Measurements from ENCODE around the gene BEGAIN. TPM values are rescaled to one million over a fixed set of nuclear protein-coding genes. Genes with fewer than 3 reads are reported as not detected.

Gene BEGAIN
- total and polyA plus RNA-seq, 2 donors (not counting 1 experiment from before 2014, with no cell fraction given) = under 0.01 to 0.17 TPM

DNA sequence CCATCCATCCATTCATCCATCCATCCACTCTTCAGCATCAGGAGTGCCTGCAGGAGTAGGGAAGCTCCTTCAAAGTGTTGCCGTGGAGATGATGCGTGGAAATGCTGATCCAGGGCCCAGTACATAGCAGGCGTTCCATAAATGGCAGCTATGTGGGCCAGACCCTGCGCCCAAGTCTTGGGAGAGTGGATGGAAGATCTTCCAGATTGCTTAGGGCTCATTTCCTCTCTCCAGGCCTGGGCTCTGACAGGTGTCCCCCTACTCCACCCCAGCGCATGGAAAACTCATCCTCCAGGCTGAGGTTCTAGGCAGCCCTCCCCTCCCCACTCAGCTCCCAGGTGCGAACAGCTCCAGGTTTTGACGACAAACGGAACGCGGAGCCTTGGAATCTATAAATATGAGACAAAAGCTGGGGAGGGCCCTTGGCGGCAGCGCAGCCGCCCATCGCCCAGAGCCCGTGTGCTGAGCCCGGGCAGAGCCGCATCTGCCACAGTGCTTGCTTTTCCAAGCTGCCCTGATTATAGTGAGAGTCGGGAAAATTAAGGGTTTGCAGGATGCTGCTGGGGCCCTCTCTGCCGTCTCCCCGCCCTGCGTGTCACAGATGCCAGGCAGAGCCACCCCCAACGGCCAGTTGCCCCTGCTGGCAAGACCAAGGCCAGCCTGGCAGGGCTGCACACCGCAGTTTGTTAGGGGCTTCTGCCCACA lies 1.6 kb downstream of the BEGAIN start:
- H3K27me3 ChIP-seq (ENCODE audit: control insufficient read depth, insufficient read depth, low read length) = peaks cover 13% of the 10 kb centered on the region
- no peak overlapping the region for H3K4me3 ChIP-seq (replicated peaks in 1 of 4; ENCODE audit: control extremely low read depth in 1 of 4, insufficient read depth in 1 of 4, low read depth in 3 of 4, low read length in 4 of 4)
- H3K4me1 ChIP-seq (ENCODE audit: control insufficient read depth, extremely low read depth, insufficient read depth, low read length) = no peaks in the 10 kb centered on the region
- H4K20me1 ChIP-seq (ENCODE audit: control insufficient read depth, extremely low read depth, insufficient read depth, low read length) = no peaks in the 10 kb centered on the region
- no peak overlapping the region for H2AFZ ChIP-seq (ENCODE audit: low read length)
- H3K36me3 ChIP-seq (ENCODE audit: control insufficient read depth, insufficient read depth, low read length) = no peaks in the 10 kb centered on the region
- H3K9me3 ChIP-seq (ENCODE audit: control insufficient read depth, insufficient read depth, low read depth, low read length) = no peaks in the 10 kb centered on the region
- H3K9ac ChIP-seq (ENCODE audit: insufficient read depth, low read length) = no peak overlapping the region
- no peak overlapping the region for H3K27ac ChIP-seq (ENCODE audit: insufficient read depth, low read length)
- TF ChIP-seq, protein P1, sequence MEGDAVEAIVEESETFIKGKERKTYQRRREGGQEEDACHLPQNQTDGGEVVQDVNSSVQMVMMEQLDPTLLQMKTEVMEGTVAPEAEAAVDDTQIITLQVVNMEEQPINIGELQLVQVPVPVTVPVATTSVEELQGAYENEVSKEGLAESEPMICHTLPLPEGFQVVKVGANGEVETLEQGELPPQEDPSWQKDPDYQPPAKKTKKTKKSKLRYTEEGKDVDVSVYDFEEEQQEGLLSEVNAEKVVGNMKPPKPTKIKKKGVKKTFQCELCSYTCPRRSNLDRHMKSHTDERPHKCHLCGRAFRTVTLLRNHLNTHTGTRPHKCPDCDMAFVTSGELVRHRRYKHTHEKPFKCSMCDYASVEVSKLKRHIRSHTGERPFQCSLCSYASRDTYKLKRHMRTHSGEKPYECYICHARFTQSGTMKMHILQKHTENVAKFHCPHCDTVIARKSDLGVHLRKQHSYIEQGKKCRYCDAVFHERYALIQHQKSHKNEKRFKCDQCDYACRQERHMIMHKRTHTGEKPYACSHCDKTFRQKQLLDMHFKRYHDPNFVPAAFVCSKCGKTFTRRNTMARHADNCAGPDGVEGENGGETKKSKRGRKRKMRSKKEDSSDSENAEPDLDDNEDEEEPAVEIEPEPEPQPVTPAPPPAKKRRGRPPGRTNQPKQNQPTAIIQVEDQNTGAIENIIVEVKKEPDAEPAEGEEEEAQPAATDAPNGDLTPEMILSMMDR (conservative IDR thresholded peaks at IDR 0.05 in 1 of 2, IDR thresholded peaks at IDR 0.05 in 1 of 2; ENCODE audit: low read depth in 1 of 2, low read length in 2 of 2) = no peak
- no peak for TF ChIP-seq EZH2 (IDR thresholded peaks at IDR 0.05; ENCODE audit: low read length, missing control alignments)
- H3K4me2 ChIP-seq (ENCODE audit: extremely low read depth, insufficient read depth, low read length) = no peak overlapping the region
- H3K79me2 ChIP-seq (ENCODE audit: control insufficient read depth, insufficient read depth, low read length) = no peaks in the 10 kb centered on the region
- DNase-seq (ENCODE audit: low read depth in 2 of 2) = no peak

DNA sequence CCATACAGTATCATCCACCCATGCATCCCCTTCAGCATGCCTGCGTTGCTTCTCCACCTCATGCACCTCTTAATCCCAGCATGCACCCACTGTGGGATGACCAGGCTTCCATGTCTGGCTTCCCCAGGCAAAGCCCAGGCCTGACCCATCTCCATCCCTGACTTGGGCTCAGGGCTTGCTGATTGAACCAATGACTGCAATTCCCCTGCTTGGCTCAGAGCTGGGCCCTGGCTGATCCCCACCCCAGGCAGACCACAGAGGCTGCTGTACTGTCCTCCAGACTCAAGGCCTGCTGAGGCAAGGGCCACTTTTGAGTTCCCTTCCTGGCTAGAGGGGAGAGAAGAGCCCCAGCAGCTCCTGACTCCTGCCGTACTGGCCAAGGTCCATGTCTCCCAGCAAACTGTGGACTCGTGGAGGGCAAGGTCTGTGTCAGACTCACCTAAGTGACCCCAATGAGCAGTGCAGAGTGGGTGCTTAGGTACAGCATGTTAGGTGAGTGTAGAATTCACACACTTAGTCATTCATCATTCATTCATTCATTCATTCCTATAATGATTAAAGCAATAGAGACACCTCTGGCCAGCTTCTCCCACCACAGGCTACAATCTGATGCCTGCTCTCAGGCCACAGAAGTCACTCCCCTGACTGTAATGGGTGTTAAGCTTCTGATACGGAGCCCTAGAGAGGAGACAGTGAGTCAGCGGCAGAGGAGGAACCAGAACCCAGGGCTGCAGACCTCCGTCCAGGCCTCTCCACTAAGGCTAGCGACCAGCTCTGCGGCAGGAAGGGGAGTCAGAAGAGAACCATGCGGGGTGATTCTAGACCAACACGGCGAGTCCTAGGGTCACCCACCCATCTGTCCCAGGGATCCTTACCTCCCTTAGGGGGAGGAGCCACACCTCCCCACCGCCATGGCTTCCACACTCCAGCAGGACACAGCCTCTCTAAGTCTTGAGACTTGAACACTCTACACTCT lies 2.9 kb downstream of the BEGAIN start:
- no peak overlapping the region for H3K4me3 ChIP-seq (replicated peaks in 1 of 4; ENCODE audit: control extremely low read depth in 1 of 4, insufficient read depth in 1 of 4, low read depth in 3 of 4, low read length in 4 of 4)
- no peaks in the 10 kb centered on the region for H3K4me1 ChIP-seq (ENCODE audit: control insufficient read depth, extremely low read depth, insufficient read depth, low read length)
- TF ChIP-seq EZH2 (IDR thresholded peaks at IDR 0.05; ENCODE audit: low read length, missing control alignments) = no peak
- TF ChIP-seq, protein P1 (conservative IDR thresholded peaks at IDR 0.05 in 1 of 2, IDR thresholded peaks at IDR 0.05 in 1 of 2; ENCODE audit: low read depth in 1 of 2, low read length in 2 of 2) = no peak
- no peak for DNase-seq (ENCODE audit: low read depth in 2 of 2)
- no peak overlapping the region for H2AFZ ChIP-seq (ENCODE audit: low read length)
- H3K9ac ChIP-seq (ENCODE audit: insufficient read depth, low read length) = no peak overlapping the region
- H4K20me1 ChIP-seq (ENCODE audit: control insufficient read depth, extremely low read depth, insufficient read depth, low read length) = no peaks in the 10 kb centered on the region
- no peaks in the 10 kb centered on the region for H3K36me3 ChIP-seq (ENCODE audit: control insufficient read depth, insufficient read depth, low read length)
- H3K4me2 ChIP-seq (ENCODE audit: extremely low read depth, insufficient read depth, low read length) = no peak overlapping the region
- no peak overlapping the region for H3K27ac ChIP-seq (ENCODE audit: insufficient read depth, low read length)
- peaks cover 13% of the 10 kb centered on the region for H3K27me3 ChIP-seq (ENCODE audit: control insufficient read depth, insufficient read depth, low read length)
- H3K79me2 ChIP-seq (ENCODE audit: control insufficient read depth, insufficient read depth, low read length) = no peaks in the 10 kb centered on the region
- no peaks in the 10 kb centered on the region for H3K9me3 ChIP-seq (ENCODE audit: control insufficient read depth, insufficient read depth, low read depth, low read length)

DNA sequence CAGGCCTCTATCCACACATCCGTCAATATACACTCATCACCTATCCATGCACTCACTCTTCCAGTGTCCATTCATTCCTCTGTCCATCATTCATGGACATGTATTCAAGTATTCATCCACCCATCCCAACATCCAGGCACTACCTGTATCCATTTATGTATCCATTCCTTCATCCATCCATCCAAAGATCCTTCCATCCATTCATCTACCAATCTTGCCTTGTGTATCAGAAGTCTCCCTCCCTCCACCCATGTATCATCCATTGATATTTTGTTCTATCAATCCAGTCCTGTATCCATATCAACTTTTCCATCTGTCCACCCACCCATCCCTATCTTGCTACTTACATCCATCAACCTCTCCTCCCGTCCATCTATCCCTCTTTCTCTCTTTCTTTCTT lies 4.0 kb downstream of the BEGAIN start:
- H4K20me1 ChIP-seq (ENCODE audit: control insufficient read depth, extremely low read depth, insufficient read depth, low read length) = no peaks in the 10 kb centered on the region
- no peak overlapping the region for H2AFZ ChIP-seq (ENCODE audit: low read length)
- H3K27me3 ChIP-seq (ENCODE audit: control insufficient read depth, insufficient read depth, low read length) = peaks cover 10% of the 10 kb centered on the region
- H3K4me2 ChIP-seq (ENCODE audit: extremely low read depth, insufficient read depth, low read length) = no peak overlapping the region
- no peaks in the 10 kb centered on the region for H3K4me1 ChIP-seq (ENCODE audit: control insufficient read depth, extremely low read depth, insufficient read depth, low read length)
- H3K36me3 ChIP-seq (ENCODE audit: control insufficient read depth, insufficient read depth, low read length) = no peaks in the 10 kb centered on the region
- H3K9ac ChIP-seq (ENCODE audit: insufficient read depth, low read length) = no peak overlapping the region
- no peaks in the 10 kb centered on the region for H3K79me2 ChIP-seq (ENCODE audit: control insufficient read depth, insufficient read depth, low read length)
- TF ChIP-seq EZH2 (IDR thresholded peaks at IDR 0.05; ENCODE audit: low read length, missing control alignments) = no peak
- TF ChIP-seq, protein P1 (conservative IDR thresholded peaks at IDR 0.05 in 1 of 2, IDR thresholded peaks at IDR 0.05 in 1 of 2; ENCODE audit: low read depth in 1 of 2, low read length in 2 of 2) = no peak
- H3K9me3 ChIP-seq (ENCODE audit: control insufficient read depth, insufficient read depth, low read depth, low read length) = no peaks in the 10 kb centered on the region
- no peak for DNase-seq (ENCODE audit: low read depth in 2 of 2)
- H3K4me3 ChIP-seq (replicated peaks in 1 of 4; ENCODE audit: control extremely low read depth in 1 of 4, insufficient read depth in 1 of 4, low read depth in 3 of 4, low read length in 4 of 4) = no peak overlapping the region
- no peak overlapping the region for H3K27ac ChIP-seq (ENCODE audit: insufficient read depth, low read length)
